Stimulated activated CD8-positive, alpha-beta memory T cell treated with anti-CD3 and anti-CD28 coated beads, Interleukin-7, amount 100 ng/mL, for 24 hours (primary cell): ENCODE measurements around the gene AJM1.
A peak's percentile ranks its signal among the peaks of the same experiment; 100 is the strongest.

Source experiments
- DNase-seq: peaks from one replicate; pipeline ENCODE4 v3.0.0-alpha.2; 2020; ENCODE audit warnings: low read depth

Gene AJM1

DNA sequence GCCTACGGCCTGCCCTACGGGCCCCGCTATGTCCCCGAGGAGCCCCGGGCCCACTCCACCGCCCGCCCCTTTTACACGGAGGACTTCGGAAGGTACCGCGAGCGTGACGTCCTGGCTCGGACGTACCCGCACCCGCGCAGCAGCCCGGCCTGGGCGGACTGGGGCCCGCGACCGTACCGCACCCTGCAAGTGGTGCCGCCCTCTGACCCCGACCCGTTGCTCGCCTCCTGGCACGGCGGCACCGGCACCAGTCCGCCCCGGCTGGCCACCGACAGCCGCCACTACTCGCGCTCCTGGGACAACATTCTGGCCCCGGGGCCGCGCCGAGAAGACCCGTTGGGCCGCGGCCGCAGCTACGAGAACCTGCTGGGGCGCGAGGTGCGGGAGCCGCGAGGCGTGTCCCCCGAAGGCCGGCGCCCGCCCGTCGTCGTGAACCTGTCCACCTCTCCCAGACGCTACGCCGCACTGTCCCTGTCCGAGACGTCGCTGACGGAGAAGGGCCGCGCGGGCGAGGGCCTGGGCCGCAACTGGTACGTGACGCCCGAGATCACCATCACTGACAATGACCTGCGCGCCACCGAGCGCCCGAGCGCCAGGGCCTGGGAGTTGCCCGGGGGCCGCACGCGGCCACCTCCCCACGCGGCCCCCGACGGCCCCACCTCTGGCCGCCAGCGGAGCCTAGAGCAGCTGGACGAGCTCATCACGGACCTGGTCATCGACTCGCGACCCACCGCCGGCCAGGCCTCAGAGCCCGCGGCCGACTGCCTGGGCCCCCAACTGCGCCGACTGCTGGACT, 3.4 kb downstream of the AJM1 start:
- DNase-seq, result no peak

DNA sequence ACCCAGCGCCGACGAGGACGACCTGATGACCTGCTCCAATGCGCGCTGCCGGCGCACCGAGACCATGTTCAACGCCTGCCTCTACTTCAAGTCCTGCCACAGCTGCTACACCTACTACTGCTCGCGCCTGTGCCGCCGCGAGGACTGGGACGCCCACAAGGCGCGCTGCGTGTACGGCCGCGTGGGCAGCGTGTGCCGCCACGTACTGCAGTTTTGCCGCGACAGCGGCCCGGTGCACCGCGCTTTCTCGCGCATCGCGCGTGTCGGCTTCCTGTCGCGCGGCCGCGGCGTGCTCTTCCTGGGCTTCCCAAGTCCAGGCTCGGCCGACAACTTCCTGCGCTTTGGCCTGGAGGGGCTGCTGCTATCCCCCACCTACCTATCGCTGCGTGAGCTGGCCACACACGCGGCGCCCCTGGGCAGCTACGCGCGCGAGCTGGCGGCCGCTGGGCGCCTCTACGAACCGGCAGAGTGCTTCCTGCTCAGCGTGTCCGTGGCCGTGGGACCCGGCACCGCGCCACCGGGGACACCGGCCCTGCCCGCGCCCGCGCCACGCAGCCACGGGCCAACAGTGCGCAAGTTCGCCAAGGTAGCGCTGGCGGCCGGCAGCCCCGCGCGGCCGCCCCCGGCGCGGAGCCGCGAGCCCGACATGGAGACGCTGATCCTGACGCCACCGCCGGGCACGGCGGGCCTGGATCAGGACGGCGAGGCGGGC, 4.3 kb downstream of the AJM1 start:
- DNase-seq, result no peak

DNA sequence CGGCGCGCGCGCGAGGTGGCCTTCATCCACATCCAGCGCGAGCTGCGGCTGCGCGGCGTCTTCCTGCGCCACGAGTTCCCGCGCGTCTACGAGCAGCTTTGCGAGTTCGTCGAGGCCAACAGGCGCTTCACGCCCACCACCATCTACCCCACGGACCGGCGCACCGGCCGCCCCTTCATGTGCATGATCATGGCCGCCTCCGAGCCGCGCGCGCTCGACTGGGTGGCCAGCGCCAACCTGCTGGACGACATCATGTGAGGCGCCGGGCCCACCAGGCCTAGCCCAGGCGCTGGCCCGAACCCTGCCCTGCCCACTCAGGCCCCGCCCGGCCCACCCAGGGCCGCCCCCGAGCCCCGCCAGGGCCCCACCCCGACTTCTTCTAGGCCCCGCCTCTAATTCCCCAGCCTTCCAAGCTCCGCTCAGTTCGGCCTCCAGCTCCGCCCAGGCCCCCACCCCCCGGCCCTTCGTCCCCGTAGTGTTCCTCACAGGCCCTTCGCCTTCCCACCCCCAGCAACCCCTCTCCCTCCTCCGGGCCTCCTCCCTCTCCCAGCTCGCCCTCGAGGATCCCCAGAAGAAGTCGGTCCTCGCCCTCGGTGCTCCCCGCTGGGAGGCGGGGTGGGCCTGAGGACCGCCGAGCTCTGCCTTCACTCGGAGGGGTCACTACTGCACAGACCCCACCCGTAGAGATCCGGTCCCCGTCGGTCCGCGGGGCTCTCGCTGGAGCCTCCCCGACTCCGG, 5.0 kb downstream of the AJM1 start:
- DNase-seq, result no peak

DNA sequence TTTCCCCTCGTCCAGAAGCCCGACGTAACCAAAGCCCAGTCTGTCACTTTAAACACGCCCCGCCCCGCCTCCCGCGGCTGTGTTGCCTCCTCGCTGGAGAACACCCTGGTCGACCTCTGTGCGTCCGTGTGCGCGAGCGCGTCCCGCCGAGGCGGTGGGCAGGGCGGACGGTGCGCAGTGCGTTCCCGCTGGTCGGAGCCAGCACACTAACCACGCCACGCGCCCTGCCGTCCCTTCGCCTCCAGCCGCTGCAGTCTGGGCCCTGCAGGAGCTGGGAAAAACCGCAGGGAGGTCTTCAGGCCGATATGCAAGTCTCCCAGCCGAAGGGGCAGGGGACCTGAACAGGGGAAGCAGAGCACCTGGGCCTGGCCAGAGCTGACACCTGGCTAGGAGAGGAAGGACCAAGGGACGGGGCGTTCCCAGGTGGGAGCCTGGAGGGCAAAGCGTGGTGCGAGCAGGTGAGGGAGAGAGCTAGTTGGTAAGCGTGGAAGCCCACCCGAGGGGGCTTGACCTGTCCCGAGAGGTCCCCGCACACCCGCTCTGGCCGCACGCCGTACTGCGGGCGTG, 5.6 kb downstream of the AJM1 start:
- peak; percentile 51 for DNase-seq

DNA sequence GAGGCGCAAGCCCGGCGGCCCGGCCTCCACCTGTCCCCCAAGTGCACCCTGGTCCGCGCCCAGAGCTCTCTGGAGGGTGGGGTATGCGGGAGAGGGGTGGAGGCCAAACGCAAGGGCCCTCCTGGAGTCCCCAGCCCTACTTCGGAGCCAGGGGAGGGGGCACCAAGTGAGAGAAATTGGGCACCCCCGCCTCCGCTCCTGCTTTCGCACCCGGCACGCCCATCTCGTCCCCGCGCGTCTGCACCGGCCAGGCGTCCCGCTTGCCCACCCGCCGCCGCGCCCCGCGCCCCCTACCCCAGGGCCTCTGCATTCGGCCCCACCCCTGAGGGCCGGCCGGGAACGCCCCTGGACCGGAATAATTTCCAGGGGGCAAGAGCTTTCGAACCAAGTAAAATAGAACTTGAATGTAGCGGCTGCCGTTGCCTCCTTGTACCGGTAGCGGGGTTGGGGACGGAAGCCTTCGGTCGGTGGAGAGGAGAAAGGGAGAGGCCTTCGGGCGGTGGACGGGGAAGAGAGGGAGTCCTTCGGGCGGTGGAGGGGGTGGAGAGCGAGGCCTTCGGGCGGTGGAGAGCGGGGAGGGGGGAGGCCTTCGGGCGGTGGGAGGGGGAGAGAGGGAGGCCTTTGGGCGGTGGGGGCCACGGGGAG, 6.2 kb downstream of the AJM1 start:
- DNase-seq, result no peak

DNA sequence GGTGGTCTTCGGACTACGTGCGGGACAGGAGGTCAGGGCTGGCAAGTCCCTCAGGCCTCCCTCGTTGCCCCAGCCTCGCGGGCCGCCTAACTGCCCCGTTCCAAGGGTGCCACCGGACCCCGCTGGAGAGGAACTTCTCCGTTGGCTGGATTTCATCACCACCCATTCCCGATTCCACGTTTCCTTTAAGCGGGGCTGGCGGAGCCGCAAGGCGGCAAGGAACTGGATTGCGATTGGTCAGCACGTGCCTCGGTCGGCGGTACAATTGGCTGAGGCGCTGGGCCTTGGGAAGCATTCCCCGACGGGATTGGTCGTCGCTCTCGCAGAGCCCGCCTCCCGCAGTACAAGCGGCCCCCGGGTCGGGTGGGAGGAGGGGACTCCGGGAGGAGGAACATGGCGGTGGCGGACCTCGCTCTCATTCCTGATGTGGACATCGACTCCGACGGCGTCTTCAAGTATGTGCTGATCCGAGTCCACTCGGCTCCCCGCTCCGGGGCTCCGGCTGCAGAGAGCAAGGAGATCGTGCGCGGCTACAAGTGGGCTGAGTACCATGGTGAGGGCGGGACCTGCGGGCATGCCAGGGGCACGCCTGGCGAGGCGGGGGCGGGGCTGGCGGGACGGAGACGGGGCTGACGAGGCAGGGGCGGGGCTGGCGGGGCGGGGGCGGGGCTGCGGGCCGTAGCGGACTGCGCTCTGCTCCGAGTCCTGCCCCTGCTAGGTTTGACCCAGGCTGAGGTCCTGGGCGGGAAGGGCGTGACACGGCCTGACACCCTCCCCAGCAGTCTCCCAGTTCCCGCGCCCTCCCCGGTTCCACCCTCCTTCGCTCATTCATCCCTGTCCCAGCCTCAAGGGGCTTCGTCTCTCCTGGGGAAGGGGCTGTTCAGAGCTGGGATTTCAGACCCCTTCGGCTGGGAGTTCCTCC, 7.0 kb downstream of the AJM1 start, which contains the start of gene PHPT1:
TSS of gene PHPT1 (plus strand) at position 372 of the 922 bp plus-strand sequence. CDS start at position 394, 22 bp downstream.
- DNase-seq, result peak; percentile 91

DNA sequence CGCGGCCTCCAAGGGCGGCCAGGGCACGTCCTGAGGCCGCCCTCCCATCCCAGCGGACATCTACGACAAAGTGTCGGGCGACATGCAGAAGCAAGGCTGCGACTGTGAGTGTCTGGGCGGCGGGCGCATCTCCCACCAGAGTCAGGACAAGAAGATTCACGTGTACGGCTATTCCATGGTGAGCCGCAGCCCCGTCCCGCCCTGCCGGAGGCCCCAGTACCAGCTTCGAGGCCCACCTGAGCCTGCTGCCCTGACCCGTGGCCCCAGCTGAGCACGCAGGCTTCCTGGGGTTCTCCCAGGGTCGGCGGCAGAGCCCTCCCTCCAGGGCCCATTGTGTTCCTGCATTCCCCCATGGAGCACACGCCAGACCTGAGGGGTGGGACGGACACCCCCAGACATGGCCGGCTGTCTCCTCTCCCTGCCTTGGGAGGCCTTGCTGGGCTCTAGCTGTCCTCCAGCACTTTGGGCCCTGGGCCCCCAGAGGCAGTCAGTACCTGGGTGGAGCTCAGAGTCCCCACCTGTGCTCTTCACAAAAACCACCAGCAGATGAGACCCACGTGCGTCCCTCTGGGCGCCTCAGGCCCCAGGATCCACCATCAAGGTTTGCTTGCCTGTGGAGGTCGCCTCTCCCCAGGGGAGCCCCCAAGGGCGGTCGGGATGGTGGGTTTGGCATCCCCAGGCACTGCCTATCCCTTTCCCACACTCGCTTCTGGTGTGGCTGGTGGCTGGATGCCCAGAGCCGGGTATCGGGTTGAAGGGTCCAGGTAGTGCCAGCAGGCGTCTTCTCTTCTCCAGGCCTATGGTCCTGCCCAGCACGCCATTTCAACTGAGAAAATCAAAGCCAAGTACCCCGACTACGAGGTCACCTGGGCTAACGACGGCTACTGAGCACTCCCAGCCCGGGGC, 7.9 kb downstream of the AJM1 start:
- DNase-seq, result no peak

DNA sequence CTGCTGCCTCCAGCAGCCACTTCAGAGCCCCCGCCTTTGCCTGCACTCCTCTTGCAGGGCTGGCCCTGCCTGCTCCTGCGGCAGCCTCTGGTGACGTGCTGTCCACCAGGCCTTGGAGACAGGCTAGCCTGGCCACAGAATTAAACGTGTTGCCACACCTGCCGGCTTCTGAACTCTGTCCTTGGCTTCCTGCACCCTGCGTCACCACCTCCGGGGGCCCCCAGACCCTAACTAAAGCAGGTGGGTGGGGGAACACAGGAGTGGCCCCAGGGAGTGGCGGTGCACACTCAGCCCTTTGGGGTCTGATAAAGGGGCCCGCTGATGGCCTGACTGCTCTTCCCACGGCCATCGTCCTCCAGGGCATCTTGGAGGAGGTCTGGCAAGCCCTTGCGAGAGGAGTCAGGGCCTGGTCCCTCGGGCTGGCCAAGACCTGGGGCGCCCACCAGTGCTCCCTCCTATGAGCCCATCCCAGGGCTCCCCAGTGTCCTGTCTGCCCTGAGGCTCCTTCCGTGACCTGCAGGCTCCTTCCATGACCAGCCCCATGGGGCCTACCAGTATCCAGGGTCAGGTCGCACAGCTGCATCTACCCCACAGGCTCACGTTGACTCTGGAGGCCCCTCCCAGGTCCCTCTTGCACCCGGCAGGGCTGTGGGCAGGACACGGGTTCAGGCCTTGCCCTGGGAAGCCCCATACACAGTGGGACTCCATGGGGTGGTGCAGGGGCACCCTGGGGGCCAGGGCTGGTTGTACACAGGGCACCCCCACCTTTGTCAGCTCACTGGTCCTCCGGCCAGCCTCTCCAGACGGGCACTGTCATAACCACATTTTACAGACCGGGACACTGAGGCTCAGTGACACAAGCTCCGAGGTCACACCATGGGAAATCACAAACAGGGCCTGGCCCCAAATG, 8.8 kb downstream of the AJM1 start:
- DNase-seq, result no peak

DNA sequence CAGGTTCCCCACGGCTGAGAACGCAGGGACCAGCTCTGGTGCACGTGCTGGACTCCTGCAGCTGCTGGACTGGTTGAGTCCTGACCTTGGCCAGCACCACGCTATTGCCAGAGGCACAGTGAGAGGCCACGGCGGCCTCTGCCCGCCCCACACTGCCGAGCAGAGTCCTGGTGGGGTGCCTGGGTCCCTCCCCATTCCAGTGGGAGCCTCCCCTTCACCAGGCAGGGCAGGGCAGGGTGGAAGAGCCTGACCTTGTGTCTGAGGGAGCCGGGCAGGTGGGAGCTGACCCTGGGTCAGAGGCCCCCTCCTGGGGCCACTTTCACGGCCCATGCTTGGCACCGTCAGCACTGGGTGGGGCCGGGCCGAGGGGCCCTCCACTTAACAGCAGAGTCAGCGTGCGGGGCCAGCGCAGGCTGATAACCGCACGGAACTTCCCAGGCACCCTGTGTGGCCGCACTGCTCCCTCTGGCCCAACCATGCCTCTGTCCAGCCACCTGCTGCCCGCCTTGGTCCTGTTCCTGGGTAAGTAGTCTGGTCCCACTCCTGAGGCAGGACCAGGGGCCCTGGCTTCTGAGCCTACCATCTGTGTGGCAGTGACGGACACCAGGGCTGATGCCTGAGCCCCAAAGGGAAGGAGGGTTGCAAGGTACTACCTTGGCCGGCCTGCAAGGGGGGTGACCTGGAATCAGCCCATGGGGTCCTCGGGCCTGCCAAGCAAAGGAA, 9.8 kb downstream of the AJM1 start, which contains the start of gene MAMDC4:
TSS of gene MAMDC4 (plus strand) at position 406 of the 723 bp plus-strand sequence. CDS start at position 477, 71 bp downstream.
- DNase-seq, result no peak

DNA sequence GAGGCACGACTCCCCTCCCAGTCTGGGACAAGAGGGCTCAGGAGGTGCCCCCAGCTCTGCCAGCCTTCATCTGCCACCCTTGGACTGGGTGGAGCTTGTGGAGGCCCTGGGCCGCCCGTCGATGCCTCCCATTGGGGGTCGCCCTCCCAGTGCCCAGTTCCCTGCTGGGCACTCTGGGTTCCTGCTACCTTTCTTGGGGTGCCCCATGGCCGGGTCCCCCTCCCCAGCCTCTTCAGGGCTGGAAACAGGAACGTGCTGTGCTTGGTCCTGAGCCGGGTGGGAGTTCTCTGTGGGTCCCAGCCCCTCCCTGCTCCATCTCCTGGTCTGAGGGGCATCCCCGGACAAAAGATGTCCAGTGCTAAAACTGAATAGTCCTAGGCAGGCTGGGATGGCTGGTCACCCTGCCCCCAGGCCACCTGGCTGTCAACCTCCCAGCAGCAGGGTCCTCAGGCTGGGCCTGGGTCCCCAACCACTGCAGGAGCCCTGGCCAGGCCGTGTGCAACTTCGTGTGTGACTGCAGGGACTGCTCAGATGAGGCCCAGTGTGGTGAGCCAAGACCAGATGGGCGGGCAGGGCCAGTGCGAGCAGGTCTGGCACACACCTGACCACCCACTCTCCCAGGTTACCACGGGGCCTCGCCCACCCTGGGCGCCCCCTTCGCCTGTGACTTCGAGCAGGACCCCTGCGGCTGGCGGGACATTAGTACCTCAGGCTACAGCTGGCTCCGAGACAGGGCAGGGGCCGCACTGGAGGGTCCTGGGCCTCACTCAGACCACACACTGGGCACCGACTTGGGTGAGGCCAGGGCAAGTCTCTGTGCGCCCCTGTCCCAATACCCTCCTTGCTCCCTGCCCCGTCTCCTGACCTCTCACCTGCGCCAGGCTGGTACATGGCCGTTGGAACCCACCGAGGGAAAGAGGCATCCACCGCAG, 10.7 kb downstream of the AJM1 start:
- no peak for DNase-seq

DNA sequence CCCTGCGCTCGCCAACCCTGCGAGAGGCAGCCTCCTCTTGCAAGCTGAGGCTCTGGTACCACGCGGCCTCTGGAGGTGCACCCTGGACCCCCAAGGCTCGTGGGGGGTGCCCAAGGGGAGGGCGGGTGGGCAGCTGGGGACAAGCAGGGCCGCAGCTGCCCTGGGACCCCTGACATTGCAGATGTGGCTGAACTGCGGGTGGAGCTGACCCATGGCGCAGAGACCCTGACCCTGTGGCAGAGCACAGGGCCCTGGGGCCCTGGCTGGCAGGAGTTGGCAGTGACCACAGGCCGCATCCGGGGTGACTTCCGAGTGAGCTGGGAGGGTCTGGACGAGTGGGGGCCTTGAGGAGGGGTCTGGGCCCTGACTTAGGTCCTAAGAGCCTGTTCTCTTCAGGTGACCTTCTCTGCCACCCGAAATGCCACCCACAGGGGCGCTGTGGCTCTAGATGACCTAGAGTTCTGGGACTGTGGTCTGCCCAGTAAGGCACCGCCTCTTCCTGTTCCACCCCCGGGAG, 11.4 kb downstream of the AJM1 start:
- DNase-seq, result no peak

DNA sequence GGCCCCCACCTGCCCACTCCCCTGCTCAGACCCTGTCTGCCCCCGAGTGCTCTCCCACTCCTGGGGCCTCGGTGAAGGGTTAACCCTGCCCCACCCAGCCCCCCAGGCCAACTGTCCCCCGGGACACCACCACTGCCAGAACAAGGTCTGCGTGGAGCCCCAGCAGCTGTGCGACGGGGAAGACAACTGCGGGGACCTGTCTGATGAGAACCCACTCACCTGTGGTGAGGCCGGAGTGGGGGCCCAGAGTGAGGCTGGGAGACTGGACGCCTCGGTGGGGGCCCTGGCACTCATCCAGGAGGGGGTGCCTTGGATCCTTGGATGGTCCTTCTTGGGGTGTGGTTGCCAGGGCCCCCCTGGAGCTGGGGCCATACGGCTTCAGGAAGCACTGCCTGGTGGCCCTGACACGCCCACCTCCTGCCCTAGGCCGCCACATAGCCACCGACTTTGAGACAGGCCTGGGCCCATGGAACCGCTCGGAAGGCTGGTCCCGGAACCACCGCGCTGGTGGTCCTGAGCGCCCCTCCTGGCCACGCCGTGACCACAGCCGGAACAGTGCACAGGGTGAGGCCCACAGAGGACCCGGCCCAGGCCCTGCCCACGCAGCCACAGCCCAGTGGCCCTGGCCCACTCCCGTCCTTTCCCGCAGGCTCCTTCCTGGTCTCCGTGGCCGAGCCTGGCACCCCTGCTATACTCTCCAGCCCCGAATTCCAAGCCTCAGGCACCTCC, 12.0 kb downstream of the AJM1 start:
- DNase-seq, result no peak

DNA sequence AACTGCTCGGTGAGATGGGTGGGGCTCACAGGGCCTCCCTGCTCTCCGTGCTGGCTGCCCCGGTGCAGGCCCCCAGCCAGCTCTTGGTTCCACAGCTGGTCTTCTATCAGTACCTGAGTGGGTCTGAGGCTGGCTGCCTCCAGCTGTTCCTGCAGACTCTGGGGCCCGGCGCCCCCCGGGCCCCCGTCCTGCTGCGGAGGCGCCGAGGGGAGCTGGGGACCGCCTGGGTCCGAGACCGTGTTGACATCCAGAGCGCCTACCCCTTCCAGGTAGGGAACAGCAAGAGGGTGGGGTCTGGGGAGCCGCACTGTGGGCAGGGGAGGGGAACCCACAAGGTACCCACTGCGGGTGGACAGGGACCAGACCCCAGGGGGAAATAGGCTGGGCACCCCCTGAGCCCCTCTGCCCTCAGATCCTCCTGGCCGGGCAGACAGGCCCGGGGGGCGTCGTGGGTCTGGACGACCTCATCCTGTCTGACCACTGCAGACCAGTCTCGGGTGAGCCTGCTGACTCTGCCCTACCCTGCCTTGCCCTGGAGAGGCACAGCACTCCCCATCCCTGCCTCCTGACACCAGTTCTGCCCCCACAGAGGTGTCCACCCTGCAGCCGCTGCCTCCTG, 12.7 kb downstream of the AJM1 start:
- DNase-seq, result no peak

DNA sequence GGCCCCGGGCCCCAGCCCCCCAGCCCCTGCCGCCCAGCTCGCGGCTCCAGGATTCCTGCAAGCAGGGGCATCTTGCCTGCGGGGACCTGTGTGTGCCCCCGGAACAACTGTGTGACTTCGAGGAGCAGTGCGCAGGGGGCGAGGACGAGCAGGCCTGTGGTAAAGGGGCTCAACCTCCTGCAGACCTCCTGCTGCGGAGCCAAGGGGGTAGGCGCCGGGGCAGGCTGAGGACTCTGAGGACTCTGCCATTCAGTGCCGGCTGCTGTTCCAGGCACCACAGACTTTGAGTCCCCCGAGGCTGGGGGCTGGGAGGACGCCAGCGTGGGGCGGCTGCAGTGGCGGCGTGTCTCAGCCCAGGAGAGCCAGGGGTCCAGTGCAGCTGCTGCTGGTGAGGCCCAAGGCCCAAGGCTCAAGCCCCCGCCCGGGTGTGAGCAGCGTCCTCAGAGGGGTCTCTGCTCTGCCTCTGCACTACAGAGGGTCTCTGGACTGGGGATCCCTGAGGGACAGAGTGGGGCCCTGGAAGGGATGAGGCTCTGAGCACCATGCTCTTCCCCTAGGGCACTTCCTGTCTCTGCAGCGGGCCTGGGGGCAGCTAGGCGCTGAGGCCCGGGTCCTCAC, 13.3 kb downstream of the AJM1 start:
- DNase-seq, result no peak

DNA sequence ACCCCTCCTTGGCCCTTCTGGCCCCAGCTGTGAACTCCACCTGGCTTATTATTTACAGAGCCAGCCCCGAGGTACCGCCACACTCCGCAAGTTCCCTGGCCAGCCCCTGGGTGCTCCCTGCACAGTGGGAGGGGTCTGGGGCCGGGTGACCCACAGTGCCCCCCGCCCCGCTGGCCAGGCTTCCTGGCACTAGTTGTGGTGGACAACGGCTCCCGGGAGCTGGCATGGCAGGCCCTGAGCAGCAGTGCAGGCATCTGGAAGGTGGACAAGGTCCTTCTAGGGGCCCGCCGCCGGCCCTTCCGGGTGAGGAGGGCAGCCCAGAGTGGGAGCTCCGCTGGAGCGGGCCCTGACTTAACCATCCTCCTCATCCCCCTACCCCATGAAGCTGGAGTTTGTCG, 13.8 kb downstream of the AJM1 start:
- no peak for DNase-seq
